ENCODE results near the gene ZP4. TPM values are rescaled to one million over a fixed set of nuclear protein-coding genes. Genes with fewer than 3 reads are reported as not detected.

The ZP4 gene
- total and polyA plus RNA-seq, 2 of the 4 experiments (the other 2 are of a cell fraction): not detected

GRCh38 chr1:237891266-237891665, 544 bp upstream of the ZP4 start:
- dilution Hi-C loops (cut with HindIII; ENCODE audit: low sequenced_read_pairs, unreplicated experiment): no loop called here
- H3K56ac ChIP-seq (ENCODE audit: extremely low read depth, insufficient read depth, low read length): no peak overlapping the region
- H2BK5ac ChIP-seq (ENCODE audit: low read depth, low read length, poor library complexity, severe bottlenecking): no peak overlapping the region
- H4K20me1 ChIP-seq (ENCODE audit: insufficient read depth, low read length): no peaks in the 10 kb centered on the region
- ChIA-PET CTCF (no interaction called here), POLR2A (ENCODE audit: unreplicated experiment) (no interaction called here)
- TF ChIP-seq RCOR1 (IDR thresholded peaks at IDR 0.05; ENCODE audit: insufficient replicate concordance, low read length) (no peak), MAZ (IDR thresholded peaks at IDR 0.05; ENCODE audit: borderline replicate concordance, low read depth, low read length) (no peak), BHLHE40 (IDR thresholded peaks at IDR 0.05; ENCODE audit: low read depth, low read length) (no peak), POLR2A (IDR thresholded peaks at IDR 0.05; ENCODE audit: low read depth, low read length) (no peak), CEBPB (IDR thresholded peaks at IDR 0.05; ENCODE audit: low read depth, low read length) (no peak), CHD1 (IDR thresholded peaks at IDR 0.05; ENCODE audit: low read depth, low read length) (no peak), FOS (IDR thresholded peaks at IDR 0.05; ENCODE audit: low read depth, low read length) (no peak), NFE2L2 (IDR thresholded peaks at IDR 0.05; ENCODE audit: low read depth, low read length) (no peak), ELK1 (IDR thresholded peaks at IDR 0.05; ENCODE audit: borderline replicate concordance, low read depth, low read length) (no peak)
- H2AK9ac ChIP-seq (replicated peaks; ENCODE audit: low read depth, low read length, poor library complexity): no peak overlapping the region
- H4K8ac ChIP-seq (ENCODE audit: low read depth in 2 of 2, low read length in 2 of 2): no peak overlapping the region
- H2AFZ ChIP-seq (replicated peaks; ENCODE audit: low read length, poor library complexity): no peak overlapping the region
- WGBS, 2 experiments (ENCODE audit: extremely low coverage in 2 of 2, insufficient read length in 1 of 2): no CpG with 5 or more reads among the region's 2 CpGs
- no peak overlapping the region for H3K4ac ChIP-seq (ENCODE audit: low read depth, low read length)
- no peaks in the 10 kb centered on the region for H3K9me1 ChIP-seq (ENCODE audit: insufficient read depth, low read length)
- no TSS peak for BruUV-seq (replicated peaks)
- no peak for DNase-seq
- H3K14ac ChIP-seq (replicated peaks; ENCODE audit: low read depth, low read length): no peak overlapping the region
- no peak overlapping the region for H2BK15ac ChIP-seq (ENCODE audit: low read depth, low read length)
- H3K79me1 ChIP-seq (ENCODE audit: low read depth in 1 of 2, low read length in 2 of 2): no peaks in the 10 kb centered on the region
- H2BK120ac ChIP-seq (ENCODE audit: low read depth, low read length): no peak overlapping the region
- H3K27ac ChIP-seq (ENCODE audit: insufficient read depth, low read length): no peak overlapping the region
- no peak overlapping the region for H2BK20ac ChIP-seq (ENCODE audit: low read depth, low read length)
- H3K4me1 ChIP-seq (ENCODE audit: control insufficient read depth, insufficient read depth, low read length): no peaks in the 10 kb centered on the region
- no peak overlapping the region for H3K18ac ChIP-seq (ENCODE audit: low read depth, low read length)
- in situ Hi-C loops (cut with MboI; ENCODE audit: low sequenced_read_pairs): no loop called here
- intact Hi-C loops (cut with micrococcal nuclease): no loop called here
- no peaks in the 10 kb centered on the region for H3K27me3 ChIP-seq (ENCODE audit: control insufficient read depth, insufficient read depth, low read length)
- no peak overlapping the region for H2AK5ac ChIP-seq (ENCODE audit: low read depth, low read length)
- no peak for ATAC-seq (ENCODE audit: low read depth)
- no peaks in the 10 kb centered on the region for H3K36me3 ChIP-seq (ENCODE audit: control insufficient read depth, insufficient read depth, low read length)
- H4K91ac ChIP-seq (ENCODE audit: insufficient read depth, low read depth, low read length): no peak overlapping the region
- H3K4me2 ChIP-seq (ENCODE audit: low read depth, low read length): no peak overlapping the region
- H3K23ac ChIP-seq (ENCODE audit: low read depth, low read length): no peak overlapping the region
- H3K9ac ChIP-seq (ENCODE audit: low read depth, low read length): no peak overlapping the region
- H3K9me3 ChIP-seq (ENCODE audit: control insufficient read depth, insufficient read depth, low read length): peaks cover 5% of the 10 kb centered on the region; the same call in 1 of the 2 replicates
- no peak overlapping the region for H4K5ac ChIP-seq (ENCODE audit: low read depth, low read length)
- H3K4me3 ChIP-seq (ENCODE audit: insufficient read depth, low read depth, low read length): no peak overlapping the region

Data from IMR-90 (cell line).